Psoas muscle (tissue), 8 donors: ENCODE data around the gene EDIL3. TPM values are rescaled to one million over a fixed set of nuclear protein-coding genes. Genes with fewer than 3 reads are reported as not detected.

ENCODE experiments used
- ATAC-seq, 4 donors: fragments of 200-7000 bp; cut with Tn5 transposase; one replicate each; pipeline ENCODE4 v1.9.1; 2020; ENCODE audit warnings: moderate library complexity in 3 of 4, mild to moderate bottlenecking in 2 of 4
- DNase-seq, 2 donors: peaks; one replicate each; pipeline ENCODE4 v3.0.0-alpha.2; 2020
- H3K27ac ChIP-seq: fragments of 200-600 bp; one replicate; pipeline ENCODE4 v1.8.0; 2022
- H3K27me3 ChIP-seq, 3 donors: fragments of 200-600 bp in 1 of 3; one replicate each; pipeline versions ENCODE4 v1.6.1 to v1.8.0; 2013 to 2022; ENCODE audit warnings: low read length in 2 of 3, mild to moderate bottlenecking in 2 of 3, moderate library complexity in 1 of 3; ENCODE audit not compliant: insufficient read depth in 3 of 3
- H3K36me3 ChIP-seq, 2 donors: fragments of 200-600 bp in 1 of 2; one replicate each; pipeline versions ENCODE4 v1.6.1 to v1.8.0; 2013 to 2022; ENCODE audit warnings: low read depth in 1 of 2, mild to moderate bottlenecking in 1 of 2, moderate library complexity in 1 of 2; ENCODE audit not compliant: insufficient read depth in 1 of 2
- H3K4me1 ChIP-seq: fragments of 200-600 bp; one replicate; pipeline ENCODE4 v1.8.0; 2022
- H3K4me3 ChIP-seq: fragments of 200-600 bp; one replicate; pipeline ENCODE4 v1.8.0; 2022; ENCODE audit warnings: mild to moderate bottlenecking
- H3K9me3 ChIP-seq: fragments of 200-600 bp; one replicate; pipeline ENCODE4 v1.8.0; 2022
- WGBS, 3 donors: extraction: QIAGEN DNeasy Blood & Tissue Kit; methylation state at CpG; one replicate each; pipeline versions ENCODE4 v1.1.6 to v1.1.7; 2013; 5-methylcytosine and 5-hydroxymethylcytosine counted together
- intact Hi-C, 2 donors: fragments of 100-400 bp; cut with DNase I; formaldehyde crosslinking; loops; one replicate each; pipeline versions ENCODE4 v1.11.0 to v1.14.2; 2022
- polyA plus RNA-seq, 3 donors: library from polyadenylated mRNA; stranded (reverse); fragments of 200-250 nt; gene quantifications; one replicate each; pipeline ENCODE4 v1.2.3, GENCODE V29; 2013
- total RNA-seq, 4 donors: library from RNA; stranded (reverse); fragmentation: NEBNext Ultra II Directional in 2 of 4; extraction: Animal tissue kit (Norgen Biotek cat#: 25700) in 2 of 4; gene quantifications; one replicate each; pipeline versions ENCODE4 v1.2.1 to v1.2.4, GENCODE V29; 2021 to 2023
- TF ChIP-seq, protein P1 (sequence below): fragments of 200-600 bp; IDR thresholded peaks from one replicate; pipeline ENCODE4 v1.8.0; 2022; ENCODE audit warnings: antibody characterized with exemption
- donor health status: healthy with polysubstance abuse.
- donor health status: DM: no; HTN: no; CAD: no; lungs with moderate emphysema.
- donor health status: Bipolar disorder and iron deficiency.
- donor health status: healthy.
- donor health status: DM: yes; HTN: yes; CAD: no.
- donor health status: DM: no; HTN: no; CAD: no.
- donor health status: DM: no; HTN: no; CAD: no.
- donor health status: DM: yes; HTN: yes; CAD: no.

The EDIL3 gene
- total and polyA plus RNA-seq, 7 donors, result 0.11 to 0.91 (median 0.34) TPM

DNA sequence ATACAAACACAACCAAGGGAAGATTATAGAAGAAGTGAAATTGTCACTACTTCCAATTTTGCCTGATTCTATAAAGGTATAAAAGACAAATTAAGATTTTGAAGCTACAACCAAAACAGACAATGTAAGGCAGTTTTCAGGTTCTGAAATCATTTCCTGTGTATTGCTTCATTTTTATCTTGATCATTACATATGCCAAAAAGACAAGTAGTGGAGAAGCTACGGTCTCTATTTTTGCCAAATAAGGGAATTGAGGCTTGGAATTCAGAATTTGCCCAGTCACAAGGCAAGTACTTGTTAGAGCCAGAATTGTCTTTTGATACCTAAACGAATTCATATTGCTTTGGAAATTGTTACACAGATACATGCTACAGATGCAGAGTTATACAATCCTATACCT is 20.6 kb downstream of the EDIL3 start:
- WGBS, 3 donors, result 58 to 80% (median 60%) methylated on average over 2 of the region's 2 CpGs
- no peaks in the 10 kb centered on the region for H3K9me3 ChIP-seq
- TF ChIP-seq, protein P1, sequence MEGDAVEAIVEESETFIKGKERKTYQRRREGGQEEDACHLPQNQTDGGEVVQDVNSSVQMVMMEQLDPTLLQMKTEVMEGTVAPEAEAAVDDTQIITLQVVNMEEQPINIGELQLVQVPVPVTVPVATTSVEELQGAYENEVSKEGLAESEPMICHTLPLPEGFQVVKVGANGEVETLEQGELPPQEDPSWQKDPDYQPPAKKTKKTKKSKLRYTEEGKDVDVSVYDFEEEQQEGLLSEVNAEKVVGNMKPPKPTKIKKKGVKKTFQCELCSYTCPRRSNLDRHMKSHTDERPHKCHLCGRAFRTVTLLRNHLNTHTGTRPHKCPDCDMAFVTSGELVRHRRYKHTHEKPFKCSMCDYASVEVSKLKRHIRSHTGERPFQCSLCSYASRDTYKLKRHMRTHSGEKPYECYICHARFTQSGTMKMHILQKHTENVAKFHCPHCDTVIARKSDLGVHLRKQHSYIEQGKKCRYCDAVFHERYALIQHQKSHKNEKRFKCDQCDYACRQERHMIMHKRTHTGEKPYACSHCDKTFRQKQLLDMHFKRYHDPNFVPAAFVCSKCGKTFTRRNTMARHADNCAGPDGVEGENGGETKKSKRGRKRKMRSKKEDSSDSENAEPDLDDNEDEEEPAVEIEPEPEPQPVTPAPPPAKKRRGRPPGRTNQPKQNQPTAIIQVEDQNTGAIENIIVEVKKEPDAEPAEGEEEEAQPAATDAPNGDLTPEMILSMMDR, result no peak
- ATAC-seq, result no peak
- intact Hi-C loops, result no loop called here
- H3K27ac ChIP-seq, result no peak overlapping the region
- no peaks in the 10 kb centered on the region for H3K4me1 ChIP-seq
- DNase-seq, result no peak
- H3K36me3 ChIP-seq, result no peaks in the 10 kb centered on the region
- H3K27me3 ChIP-seq, result no peaks in the 10 kb centered on the region
- H3K4me3 ChIP-seq, result no peak overlapping the region

DNA sequence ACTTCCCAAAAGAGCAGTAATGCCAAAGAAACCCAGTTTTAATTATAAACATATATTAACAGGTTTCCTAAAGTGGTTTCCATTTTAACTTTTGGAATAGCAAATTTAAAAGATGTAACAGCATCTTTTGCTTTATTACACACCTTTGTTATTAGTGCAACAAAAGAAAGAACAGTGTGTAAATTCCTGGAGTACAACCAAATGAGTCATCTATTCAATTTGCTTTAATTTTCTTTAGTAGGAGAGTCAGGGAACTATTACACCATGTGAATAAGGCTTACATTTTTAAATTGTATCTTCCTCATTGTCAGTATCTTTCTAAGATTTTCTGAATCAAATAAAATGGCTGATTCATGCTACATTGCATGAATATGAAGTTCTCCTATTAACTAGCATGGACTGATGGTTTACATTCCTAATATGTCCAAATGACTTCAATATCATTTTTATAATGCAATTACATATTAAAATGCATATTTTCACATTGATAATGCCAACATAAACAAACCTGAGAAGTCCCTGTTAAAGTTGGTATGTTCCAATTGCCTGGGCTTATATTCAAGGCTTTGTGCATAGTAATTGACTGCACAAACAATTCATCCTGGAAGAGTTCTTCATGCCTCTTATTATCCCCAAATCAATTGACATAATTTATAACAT is 22.5 kb downstream of the EDIL3 start:
- no peak overlapping the region for H3K27ac ChIP-seq
- ATAC-seq (no peak), DNase-seq (no peak)
- H3K4me3 ChIP-seq, result no peak overlapping the region
- no peaks in the 10 kb centered on the region for H3K9me3 ChIP-seq
- H3K27me3 ChIP-seq, result no peaks in the 10 kb centered on the region
- H3K4me1 ChIP-seq, result no peaks in the 10 kb centered on the region
- TF ChIP-seq, protein P1, result no peak
- H3K36me3 ChIP-seq, result no peaks in the 10 kb centered on the region
- intact Hi-C loops, result no loop called here

DNA sequence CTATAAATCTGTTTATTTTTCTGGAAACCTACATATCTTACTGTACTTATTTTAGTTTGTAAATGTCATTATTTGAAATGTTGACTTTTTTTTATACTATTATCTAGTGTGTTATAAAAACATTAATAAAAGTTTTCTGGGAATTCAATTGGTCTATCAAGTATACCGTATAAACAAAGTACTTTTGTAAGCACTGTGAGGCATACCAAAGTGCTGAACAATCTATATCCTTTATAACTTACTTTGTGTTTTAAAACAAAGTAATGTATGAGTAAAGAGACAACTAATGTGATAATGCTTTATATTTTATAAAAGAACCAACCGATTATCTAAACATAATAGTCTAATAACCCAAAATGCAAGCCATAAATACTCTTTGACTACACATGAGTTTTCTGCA is 23.1 kb downstream of the EDIL3 start:
- intact Hi-C loops, result no loop called here
- no peaks in the 10 kb centered on the region for H3K9me3 ChIP-seq
- DNase-seq (no peak), ATAC-seq (no peak)
- WGBS, 3 donors, result 85% methylated on average over 2 of the region's 2 CpGs
- H3K4me1 ChIP-seq, result no peaks in the 10 kb centered on the region
- H3K27me3 ChIP-seq, result no peaks in the 10 kb centered on the region
- no peaks in the 10 kb centered on the region for H3K36me3 ChIP-seq
- H3K4me3 ChIP-seq, result no peak overlapping the region
- H3K27ac ChIP-seq, result no peak overlapping the region
- TF ChIP-seq, protein P1, result no peak

DNA sequence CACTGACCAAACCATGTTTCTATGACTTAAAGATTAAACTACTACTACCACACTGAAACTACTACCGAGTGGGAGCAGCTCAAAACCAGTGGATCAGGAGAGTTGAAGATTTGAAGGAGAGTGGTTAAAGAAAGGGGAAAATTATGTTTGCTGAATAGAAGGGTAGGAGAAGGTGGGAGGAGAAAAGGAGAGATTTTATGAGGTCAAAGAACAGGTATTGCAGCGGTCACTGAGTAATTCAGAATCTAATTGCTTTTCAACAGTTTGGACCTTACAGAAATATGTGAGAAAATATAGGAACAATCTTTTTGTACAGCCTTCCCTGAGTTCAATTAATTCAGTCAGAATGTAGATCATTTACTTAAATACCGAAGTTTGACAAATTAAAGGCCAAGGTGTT is 24.6 kb downstream of the EDIL3 start:
- Histone ChIP-seq H3K4me3 (no peak overlapping the region), H3K4me1 (no peaks in the 10 kb centered on the region), H3K9me3 (no peaks in the 10 kb centered on the region), H3K27ac (no peak overlapping the region), H3K27me3 (no peaks in the 10 kb centered on the region), H3K36me3 (no peaks in the 10 kb centered on the region)
- intact Hi-C loops, result no loop called here
- TF ChIP-seq, protein P1, result no peak
- ATAC-seq (no peak), DNase-seq (no peak)
- 88 to 93% (median 90%) methylated on average over 3 of the region's 3 CpGs for WGBS, 3 donors

DNA sequence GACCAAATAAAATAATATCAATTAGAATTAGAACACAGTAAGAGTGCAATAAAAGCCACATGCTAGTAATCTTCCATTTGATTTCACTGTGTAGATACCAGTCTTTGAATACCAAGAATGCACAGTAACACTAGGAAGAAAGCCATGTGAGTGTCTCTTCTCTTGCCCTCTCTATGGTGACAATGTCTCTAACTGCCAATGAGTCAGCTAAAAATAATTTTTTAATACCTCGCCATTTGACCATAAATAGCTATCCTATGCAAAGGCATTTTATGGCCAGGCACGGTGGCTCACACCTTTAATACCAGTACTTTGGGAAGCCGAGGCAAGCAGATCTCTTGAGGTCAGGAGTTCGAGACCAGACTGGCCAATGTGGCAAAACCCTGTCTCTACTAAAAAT is 30.6 kb downstream of the EDIL3 start:
- H3K4me3 ChIP-seq, result no peak overlapping the region
- no peaks in the 10 kb centered on the region for H3K27me3 ChIP-seq
- H3K9me3 ChIP-seq, result no peaks in the 10 kb centered on the region
- 76 to 89% (median 85%) methylated on average over 4 of the region's 4 CpGs for WGBS, 3 donors
- no peaks in the 10 kb centered on the region for H3K4me1 ChIP-seq
- intact Hi-C loops, result no loop called here
- H3K27ac ChIP-seq, result no peak overlapping the region
- no peaks in the 10 kb centered on the region for H3K36me3 ChIP-seq
- TF ChIP-seq, protein P1, result no peak
- no peak for ATAC-seq
- DNase-seq, result no peak
